BLaER1 (cell line): Measurements from ENCODE around the gene TGFB3.

ENCODE experiments used
- H3K27ac ChIP-seq: shearing (Covaris generic); formaldehyde crosslinking; 2 replicates; pipeline ENCODE4 v1.8.1; 2022
- H3K27me3 ChIP-seq: shearing (Covaris generic); formaldehyde crosslinking; 2 replicates; pipeline ENCODE4 v1.8.1; 2022
- H3K36me3 ChIP-seq: shearing (Covaris generic); formaldehyde crosslinking; 2 replicates; pipeline ENCODE4 v1.8.1; 2022
- H3K4me1 ChIP-seq: shearing (Covaris generic); formaldehyde crosslinking; 2 replicates; pipeline ENCODE4 v1.8.1; 2022
- H3K4me2 ChIP-seq: shearing (Covaris generic); formaldehyde crosslinking; 2 replicates; pipeline ENCODE4 v1.8.1; 2022
- H3K4me3 ChIP-seq: shearing (Covaris generic); formaldehyde crosslinking; 2 replicates; pipeline ENCODE4 v1.8.1; 2022
- H3K9ac ChIP-seq: shearing (Covaris generic); formaldehyde crosslinking; 2 replicates; pipeline ENCODE4 v1.8.1; 2022
- H3K9me3 ChIP-seq: shearing (Covaris generic); formaldehyde crosslinking; 2 replicates; pipeline ENCODE4 v1.8.1; 2022
- H4K20me1 ChIP-seq: shearing (Covaris generic); formaldehyde crosslinking; 2 replicates; pipeline ENCODE4 v1.8.1; 2022
- Cebpa-rat ChIP-seq: shearing (Covaris generic); IDR thresholded peaks from 2 replicates; pipeline ENCODE4 v1.8.1; 2022

TGFB3 gene

DNA sequence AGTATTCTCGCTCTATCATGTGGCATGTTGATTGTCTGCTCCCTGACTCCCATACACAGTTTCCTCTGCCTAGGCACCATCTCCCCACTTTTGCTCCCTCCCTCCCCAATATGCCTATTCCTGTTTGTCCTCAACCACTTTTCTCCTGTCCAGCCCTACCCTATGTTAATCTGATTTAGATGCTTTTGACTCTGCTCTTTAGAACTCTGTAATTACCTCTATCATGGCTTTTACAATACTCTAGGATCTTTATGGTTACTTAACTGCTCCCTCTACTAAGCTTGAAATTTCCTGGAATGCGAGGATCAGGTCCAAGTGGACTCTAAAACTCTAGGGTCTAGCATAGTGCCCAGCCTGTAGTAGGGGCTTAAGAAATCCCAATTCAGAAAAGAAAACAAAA, 68.6 kb downstream of the TGFB3 start:
- H3K4me2 ChIP-seq: no peak overlapping the region
- H3K36me3 ChIP-seq: peaks cover 18% of the 10 kb centered on the region
- H3K27ac ChIP-seq: no peak overlapping the region
- no peaks in the 10 kb centered on the region for H3K4me1 ChIP-seq
- TF ChIP-seq Cebpa-rat: no peak
- no peaks in the 10 kb centered on the region for H3K27me3 ChIP-seq
- H4K20me1 ChIP-seq: no peaks in the 10 kb centered on the region
- H3K4me3 ChIP-seq: no peak overlapping the region
- H3K9me3 ChIP-seq: no peaks in the 10 kb centered on the region
- H3K9ac ChIP-seq: no peak overlapping the region

DNA sequence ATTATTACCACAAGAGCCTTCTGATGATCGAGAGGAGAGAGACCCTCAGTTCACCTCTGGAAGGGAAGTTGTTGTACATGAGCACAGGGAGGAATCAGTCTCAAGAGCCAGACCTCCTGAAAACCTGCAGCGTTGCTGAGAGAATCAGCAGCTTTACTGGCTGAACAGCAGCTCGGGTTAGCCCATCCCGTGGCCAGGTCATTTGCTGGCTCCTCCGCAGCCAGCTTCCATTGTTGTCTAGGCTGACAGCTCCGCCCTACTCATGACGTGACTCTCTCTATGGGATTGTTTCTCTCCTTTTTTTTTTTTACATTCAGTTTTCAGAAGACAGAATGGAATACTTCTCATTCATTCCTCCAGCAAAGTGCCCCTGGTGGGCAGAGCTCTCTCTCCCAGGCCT, 69.9 kb downstream of the TGFB3 start:
- H3K27ac ChIP-seq: no peak overlapping the region
- H4K20me1 ChIP-seq: no peaks in the 10 kb centered on the region
- H3K27me3 ChIP-seq: no peaks in the 10 kb centered on the region
- no peak for TF ChIP-seq Cebpa-rat
- peaks cover 21% of the 10 kb centered on the region for H3K36me3 ChIP-seq
- no peak overlapping the region for H3K4me2 ChIP-seq
- no peak overlapping the region for H3K9ac ChIP-seq
- no peak overlapping the region for H3K4me3 ChIP-seq
- 0 out of 2 replicates have a peak, but pooled peaks cover 4% of the 10 kb centered on the region for H3K4me1 ChIP-seq
- no peaks in the 10 kb centered on the region for H3K9me3 ChIP-seq

- Histone ChIP-seq H3K36me3 (peaks cover 15% of the 10 kb centered on the region), H3K4me2 (no peak overlapping the region), H3K27ac (no peak overlapping the region), H3K27me3 (no peaks in the 10 kb centered on the region), H3K4me1 (peaks cover 14% of the 10 kb centered on the region), H3K9ac (no peak overlapping the region), H3K4me3 (no peak overlapping the region), H4K20me1 (no peaks in the 10 kb centered on the region), H3K9me3 (no peaks in the 10 kb centered on the region)
- TF ChIP-seq Cebpa-rat: no peak
These were observed 71.7 kb downstream of the TGFB3 start for GRCh38 chr14:75910048-75910447.

- Histone ChIP-seq H3K9me3 (no peaks in the 10 kb centered on the region), H3K4me2 (no peak overlapping the region)
- TF ChIP-seq Cebpa-rat: no peak
These were observed 72.2 kb downstream of the TGFB3 start for GRCh38 chr14:75909630-75910029.

More at GRCh38 chr14:75909630-75910029, 72.2 kb downstream of the TGFB3 start:
- Histone ChIP-seq H3K4me3 (no peak overlapping the region), H4K20me1 (no peaks in the 10 kb centered on the region), H3K27me3 (no peaks in the 10 kb centered on the region), H3K27ac (no peak overlapping the region), H3K4me1 (peaks cover 14% of the 10 kb centered on the region), H3K36me3 (peaks cover 15% of the 10 kb centered on the region), H3K9ac (no peak overlapping the region)
